Stimulated activated CD4-positive, alpha-beta T cell treated with anti-CD3 and anti-CD28 coated beads, Interleukin-1b, Interleukin-23, amount 100 ng/mL, for 4 hours (primary cell): ENCODE measurements around the gene ARSB.

Source experiments
- DNase-seq, 2 donors: peaks; one replicate each; pipeline ENCODE4 v3.0.0-alpha.2; 2020; ENCODE audit warnings: low read depth in 2 of 2

ARSB gene

DNA sequence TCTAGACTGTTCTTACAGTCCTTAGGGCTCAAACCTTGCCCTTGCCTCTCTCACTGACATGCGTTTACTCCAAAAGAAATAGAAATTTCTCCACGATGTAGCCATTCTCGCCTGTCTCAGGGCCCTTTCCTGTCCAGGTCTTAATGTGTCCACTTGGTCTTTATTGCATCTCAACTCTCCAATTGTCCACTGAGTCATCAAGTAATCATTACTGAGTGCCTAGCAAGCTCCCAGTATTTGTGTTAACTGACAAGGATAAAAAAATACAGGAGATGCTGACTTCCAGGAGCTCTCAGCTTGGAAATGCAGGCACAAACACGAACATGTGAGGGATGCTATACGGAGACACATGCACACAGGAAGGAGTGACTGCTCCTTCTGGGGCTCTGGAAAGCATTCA lies 147.3 kb downstream of the ARSB start:
- DNase-seq = no peak

DNA sequence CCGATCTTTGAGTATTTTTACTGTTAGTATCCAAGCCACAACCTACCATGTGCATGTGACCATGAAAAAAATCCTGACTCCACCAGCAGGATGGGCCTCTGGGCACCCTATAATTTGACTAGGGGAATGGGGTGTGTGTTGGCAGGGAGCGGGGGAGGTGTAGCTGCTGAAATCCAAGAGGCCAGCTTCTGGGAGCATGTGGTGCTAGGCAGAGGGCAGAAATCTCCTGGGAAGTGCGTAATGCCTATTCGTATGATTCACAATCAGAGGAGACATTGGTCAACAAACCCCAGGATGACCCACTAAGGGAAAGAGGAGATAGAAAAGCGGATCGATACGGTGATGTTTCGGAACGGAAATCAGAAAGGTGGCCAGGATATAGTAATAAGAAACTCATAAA lies 149.9 kb downstream of the ARSB start:
- DNase-seq = no peak

DNA sequence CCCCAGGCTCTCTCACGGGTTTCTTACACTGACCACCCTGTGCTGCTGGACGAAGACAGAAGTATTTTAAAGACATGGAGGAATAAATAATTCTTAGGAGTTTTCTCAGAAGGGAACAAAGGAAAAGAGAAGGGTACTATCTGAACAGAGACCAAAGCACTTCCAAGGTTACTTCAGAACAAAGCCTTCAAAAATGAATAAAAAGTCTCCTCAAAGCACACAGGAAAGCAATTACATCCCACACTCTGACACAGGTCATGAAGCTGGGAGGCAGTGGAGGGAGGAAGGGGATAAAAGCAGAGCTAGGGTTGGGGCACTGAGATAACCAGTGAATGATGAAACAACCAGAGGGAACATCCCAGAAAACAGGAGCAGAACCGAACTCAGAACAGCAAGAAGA lies 151.8 kb downstream of the ARSB start:
- no peak for DNase-seq

DNA sequence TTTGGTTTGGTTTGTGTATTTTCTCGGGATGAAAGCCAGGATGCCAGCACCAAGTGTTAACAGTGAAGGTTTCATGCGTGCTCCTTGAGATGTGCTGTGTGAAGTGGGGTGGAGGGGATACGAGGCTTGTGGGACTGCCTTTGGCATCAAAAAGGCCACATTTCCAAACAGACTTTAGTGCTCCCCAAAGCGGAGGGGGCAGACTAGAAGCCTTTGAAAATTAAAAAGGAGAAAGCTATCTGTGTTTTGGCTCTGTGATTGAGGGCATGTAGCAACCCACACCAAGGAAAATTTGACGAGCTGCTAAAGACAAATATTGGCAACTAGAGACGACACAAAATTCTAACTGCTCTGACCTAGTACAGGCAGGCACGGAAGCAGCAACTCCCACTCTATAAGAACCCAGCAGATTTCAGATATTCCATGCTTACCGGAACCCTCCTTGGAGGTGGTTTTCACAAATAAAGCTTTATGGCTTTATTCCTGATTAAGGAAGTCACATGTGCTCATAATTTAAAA lies 154.5 kb downstream of the ARSB start:
- DNase-seq = no peak

DNA sequence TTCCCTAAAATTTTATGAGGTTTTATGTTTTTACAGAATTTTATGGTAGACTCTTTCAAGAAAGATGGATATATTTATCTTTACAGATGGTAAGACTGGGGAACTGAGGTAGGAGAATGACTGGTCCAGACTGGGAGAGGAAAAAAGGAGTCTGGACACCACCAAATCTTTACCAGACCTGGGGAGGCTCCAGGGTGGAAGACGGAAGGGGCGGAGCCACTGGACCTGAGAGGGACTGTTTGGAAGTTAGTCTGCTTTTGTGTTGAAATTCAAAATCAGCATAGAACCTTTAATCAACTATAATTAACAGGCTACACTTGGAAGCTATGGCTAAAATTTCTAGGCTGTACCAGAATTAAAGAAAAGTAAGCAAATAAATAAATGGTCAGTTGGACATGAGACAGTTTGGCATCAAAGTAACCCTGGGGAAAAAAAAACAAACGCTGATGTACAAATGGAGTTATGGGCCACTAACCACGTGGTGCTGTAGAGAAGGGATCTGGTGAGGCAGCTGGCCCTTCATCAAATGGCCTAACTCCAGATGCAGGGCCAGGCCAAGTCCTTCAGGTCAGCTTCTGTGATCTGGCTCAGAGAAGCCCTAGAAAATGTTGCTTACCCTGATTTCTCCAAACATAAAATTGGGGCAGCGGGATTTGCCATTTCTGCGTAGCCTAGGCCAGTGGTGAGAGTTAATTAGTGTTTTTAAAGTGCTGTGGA lies 155.1 kb downstream of the ARSB start:
- DNase-seq = no peak

DNA sequence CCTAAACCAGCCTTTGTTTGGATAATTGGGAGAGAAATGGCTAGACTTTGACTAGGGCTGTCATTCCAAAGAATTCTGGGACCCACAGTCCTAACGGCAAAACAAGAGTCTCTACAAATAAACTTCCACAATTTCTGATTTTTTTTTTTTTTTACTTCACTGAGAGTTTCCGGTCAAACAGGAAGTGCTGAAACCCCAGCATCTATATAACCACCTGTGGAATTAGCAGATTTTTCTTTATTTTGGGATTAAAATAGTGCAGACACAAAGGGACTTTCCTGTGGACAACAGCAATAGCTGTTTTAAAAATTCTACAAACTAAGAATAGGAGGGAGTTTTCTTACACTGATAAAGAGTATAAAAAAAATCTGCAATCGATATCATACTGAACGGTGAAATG lies 157.4 kb downstream of the ARSB start:
- no peak for DNase-seq

DNA sequence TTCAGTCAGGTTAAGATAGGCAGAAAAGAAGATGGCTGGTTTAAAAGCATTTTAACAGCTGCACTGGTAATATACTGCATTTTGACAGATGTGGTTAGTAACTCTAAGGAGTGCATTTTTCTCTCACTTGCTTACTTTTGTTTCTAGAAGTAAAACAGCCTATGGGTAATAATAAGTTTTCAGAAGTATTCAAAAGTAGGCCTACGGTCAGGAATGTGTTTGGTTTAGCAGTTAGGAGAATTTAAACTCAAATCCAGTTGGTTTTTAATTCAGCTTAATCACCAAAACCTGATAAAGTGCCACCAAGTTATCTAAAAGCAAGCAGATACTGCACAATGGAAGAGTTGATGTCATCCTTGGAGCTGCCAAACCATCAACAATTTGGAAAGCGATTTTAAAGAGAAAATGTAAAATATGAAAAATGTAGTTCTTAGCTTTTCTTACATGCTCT lies 160.3 kb downstream of the ARSB start:
- no peak for DNase-seq

DNA sequence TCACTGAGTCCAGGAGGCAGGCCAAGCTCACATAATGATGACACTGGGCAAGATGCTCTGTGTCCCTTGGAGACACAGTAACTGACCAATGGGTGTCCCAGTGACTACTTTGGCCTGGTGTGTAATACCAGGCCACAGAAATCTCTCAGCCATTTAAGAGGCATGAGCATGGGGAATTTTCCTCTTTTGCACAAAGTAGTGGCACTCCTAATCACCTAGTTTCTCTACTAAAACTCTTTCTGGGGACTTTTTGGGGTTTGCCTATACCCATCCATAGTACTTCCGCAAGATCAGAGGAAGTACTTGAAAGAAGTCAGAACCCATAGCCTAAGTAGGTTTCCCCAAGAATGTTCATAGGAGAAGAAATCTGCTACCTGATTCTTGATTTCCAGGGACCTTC lies 161.9 kb downstream of the ARSB start:
- no peak for DNase-seq

DNA sequence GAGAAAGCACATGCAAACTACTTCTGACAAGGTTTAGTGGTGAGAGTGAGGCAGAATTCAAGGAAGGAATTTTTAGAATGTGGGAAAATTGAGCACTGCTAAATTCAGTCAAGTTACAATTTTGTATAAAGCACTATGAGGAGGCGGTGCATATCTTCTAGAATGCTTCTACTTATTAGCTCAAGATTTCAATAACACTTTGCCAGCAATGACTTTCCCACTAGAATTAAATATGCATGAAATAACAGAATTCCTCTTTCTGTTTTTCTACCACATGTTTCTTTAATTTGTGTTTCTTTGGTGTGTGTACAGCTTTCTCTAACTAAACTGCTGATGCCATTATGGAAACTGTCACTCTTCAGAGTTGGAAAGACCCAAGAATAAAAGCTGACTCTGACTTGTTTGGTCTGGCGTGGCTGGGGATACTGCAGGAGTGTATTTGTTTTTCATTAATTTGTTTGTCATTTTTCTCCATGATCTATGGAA lies 163.5 kb downstream of the ARSB start:
- no peak for DNase-seq

DNA sequence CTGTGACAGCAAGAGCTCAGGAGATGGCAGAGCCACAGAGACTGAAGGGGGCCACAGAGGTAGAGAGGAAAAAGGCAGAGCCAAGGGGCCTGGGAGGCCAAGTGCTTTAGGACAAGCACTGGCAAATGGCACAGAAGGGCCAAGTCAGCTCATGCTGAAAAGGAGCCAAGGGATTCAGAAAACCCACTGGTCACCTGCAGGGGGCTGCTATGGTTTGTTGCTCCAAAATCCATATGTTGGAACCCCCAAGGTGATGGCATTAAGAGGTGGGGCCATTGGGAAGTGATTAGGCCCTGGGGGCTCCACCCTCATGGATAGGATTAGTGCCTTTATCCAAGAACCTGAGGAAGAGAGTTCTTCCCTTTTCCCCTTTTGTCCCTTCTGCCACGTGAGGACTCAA lies 165.4 kb downstream of the ARSB start:
- no peak for DNase-seq

DNA sequence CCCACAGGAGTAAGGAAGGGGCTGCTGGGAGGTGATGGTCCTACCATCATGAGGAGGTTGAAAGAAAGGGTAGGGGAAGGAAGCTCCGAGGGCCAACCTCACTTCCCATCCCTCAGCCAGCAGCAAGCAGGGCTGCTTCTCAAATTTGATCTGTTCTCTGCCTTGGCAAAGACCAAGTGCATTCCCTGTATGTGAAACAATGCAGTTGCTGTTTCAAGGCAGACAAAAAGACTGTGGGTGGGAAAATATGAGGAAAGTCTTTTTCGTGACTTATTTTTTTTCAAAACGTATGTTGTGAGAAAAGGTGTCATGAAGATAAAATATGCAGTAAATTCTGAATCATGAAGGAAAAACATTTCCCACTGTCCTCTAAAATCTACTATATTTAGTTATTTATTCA lies 165.9 kb downstream of the ARSB start:
- DNase-seq = no peak

DNA sequence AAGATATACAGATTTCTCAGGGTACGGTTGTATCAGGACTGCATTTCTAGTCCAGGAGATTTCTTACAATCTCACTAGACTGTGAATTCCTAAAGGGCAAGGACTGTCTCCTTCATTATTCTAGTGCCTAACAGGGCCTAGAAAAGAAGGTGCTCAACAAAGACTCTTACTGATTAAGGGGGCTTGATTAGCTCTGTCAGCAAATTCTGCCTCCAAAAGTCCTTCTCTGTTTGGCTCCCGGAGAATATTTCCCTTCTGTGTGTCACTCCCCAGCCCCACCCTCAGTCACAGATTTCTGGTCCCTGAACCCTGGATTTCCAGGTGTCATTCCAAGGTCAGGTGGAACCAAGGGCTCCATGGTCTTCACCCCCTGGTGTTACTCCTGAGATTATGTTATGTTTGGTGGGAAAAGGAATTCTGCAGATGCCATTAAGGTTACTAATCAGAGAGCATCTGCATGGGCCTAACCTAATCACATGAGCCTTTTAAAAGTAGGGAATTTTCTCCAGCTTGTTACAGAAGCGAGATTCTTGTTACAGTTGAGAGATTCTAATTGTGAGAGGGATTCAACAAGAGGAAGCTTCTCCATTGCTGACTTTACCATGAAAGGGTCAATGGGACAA lies 168.9 kb downstream of the ARSB start:
- no peak for DNase-seq

DNA sequence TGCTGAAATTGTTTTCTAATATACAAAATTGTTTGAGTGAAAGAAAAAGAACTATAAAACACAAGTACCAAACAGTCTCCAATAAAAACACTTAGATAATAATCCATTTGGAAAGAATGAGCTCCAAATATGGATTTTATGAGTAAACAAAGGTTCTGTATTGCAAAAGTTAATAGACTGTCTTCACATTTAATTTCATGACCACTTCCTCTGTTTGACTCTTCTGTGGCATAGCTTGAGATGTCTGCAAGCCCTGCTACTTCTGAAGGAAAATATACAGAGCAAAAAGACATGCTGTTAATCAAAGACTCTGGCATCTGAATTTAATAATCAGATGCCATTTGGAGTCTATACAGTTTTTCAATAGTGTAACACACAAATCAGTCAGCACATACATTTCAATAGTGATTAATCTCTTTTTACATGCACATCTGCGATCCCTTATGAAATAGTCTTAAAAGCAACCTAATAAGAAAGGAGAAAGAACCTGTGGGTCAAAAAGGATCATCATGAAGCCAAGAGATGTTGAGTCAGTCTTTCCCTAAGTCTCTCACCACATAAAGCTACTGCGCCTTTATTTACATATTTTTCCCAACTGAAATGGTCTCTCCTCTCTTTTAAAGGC lies 171.1 kb downstream of the ARSB start:
- DNase-seq = no peak

DNA sequence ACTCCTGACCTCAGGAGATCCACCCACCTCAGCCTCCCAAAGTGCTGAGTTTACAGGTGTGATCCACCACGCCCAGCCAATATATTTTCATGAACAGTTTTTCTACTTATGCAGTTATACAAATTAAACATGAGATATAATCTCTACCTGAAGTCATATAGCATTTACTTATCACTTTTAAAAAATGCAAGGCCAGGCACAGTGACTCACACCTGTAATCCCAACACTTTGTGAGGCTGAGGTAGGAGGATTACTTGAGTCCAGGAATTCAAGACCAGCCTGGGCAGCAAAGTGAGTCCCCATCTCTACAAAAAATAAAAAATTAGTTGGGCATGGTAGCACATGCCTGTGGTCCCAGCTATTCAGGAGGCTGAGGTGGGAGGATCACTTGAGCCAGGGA lies 171.8 kb downstream of the ARSB start:
- DNase-seq = no peak

DNA sequence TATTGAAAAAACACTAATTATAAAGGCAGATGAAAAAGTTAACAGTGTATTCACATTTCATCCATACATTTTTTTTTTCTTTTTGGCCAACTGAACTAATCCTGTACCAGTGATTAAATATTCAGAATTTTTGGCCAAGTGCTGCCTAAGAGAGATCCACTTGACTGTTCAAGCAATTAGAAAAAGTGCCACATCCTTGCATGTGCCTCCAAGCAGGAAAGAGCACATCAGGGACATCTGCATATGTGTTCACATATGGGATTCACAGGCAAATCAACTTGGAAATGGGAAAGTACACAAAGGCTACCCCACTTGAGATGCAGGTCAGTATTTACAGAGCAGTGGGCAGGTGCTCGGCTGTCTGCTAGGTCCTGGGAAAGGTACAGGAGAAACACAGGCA lies 173.2 kb downstream of the ARSB start:
- no peak for DNase-seq

DNA sequence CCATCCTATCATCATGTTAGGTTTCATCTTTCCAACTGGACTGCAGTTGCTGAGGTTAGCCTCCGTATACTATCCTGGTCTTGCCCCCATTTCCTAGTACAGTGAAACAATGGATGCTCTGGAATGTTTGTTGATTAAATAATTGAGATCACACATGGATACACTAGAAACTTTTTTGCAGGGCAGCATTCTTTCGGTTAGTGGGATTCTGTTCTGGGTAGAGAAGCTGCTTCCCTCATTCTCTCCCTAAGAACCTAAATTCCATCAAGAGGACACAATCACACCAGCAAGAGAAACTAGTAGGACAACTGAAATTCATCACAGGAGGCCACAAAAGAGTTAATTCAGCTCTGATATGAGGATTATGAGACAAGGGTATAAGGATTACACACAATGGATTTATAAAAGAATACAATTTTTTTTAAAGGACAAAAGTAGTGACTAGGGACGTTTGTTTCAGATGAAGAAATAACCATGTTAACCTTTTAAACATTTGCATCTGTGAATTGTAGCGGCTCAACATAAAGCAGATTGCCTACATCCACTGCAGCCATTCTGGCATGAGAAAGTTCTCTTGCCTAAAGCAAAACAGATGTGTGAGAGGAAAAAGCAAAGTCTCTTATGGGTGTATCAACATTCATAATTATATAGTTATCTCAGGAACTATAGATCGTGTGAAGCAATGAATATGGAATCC lies 173.8 kb downstream of the ARSB start:
- DNase-seq = no peak

DNA sequence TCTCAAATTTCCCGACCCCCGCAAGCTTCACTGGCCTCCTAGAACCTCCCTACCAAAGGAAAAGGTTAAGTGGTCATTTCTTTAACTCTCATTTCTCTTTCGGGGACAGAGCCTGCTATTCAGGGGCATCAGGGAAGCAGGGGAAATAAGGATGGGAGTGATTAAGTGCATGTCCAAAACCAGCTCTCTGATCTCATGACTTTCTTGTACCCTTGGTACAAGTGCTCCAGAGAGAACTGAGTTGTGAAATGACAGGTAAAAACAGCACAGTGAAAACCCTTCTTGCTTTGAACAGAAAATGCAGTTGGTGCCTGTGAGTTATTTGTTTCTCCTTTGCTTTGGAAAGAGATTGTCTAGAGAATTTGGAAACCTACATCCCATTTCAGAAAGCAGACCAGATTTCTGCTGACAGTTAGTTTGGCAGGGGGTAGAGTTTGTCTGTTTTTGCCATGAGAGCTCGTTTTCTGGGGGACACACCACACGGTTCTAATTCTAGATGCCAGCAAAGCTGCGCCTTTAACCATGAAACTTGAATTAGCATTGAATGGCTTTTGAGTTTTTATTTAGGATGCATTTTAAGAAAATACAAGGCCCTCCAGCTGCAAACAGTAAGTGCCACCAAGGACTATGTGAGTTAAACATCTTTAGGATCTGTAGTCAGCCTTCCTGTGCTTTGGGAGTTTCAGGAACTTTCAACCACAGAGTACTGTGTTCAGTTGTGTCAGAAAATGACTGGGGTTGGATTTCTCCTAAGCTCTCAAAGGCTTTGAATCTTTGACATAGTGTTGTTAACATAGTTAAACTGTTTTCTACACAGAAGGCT lies 174.8 kb downstream of the ARSB start:
- no peak for DNase-seq

DNA sequence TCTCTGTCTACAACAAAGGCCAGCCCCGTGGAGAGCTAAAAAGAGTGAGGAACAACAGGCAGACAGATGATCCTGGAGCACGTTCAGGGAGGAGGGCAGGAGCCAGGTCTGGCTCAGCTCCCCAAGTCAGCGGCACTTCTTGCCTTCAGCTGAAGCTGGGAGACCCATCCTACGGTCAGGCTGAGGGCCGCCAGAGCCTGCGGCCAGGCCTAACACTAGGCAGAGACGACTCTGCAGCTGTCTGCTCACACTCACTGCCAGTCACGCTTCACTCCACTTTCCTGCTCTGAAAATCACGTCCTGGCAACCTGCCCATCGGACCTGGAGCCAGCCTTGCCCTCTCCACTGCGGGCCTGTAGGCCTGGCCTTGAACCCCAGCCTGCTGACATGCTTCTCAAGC lies 175.7 kb downstream of the ARSB start:
- DNase-seq = no peak

DNA sequence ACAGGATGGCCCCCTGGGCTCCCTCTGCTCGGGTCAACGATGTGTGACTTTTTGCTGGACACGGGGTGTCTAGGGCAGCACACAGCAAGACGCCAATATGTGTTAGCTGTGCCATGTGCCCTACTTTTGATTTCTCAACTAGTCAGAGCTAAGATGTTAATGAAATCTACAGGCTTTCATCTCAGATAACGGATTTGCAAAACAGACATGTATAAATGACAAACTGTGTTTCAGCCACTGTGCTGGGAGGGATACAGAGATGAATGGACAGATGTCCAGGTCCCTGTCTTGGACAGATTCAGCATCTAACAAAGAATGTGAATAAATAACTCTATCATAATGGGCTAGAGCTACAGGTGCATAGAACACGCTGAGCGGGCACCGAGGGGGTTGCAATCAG lies 176.3 kb downstream of the ARSB start:
- DNase-seq = no peak

DNA sequence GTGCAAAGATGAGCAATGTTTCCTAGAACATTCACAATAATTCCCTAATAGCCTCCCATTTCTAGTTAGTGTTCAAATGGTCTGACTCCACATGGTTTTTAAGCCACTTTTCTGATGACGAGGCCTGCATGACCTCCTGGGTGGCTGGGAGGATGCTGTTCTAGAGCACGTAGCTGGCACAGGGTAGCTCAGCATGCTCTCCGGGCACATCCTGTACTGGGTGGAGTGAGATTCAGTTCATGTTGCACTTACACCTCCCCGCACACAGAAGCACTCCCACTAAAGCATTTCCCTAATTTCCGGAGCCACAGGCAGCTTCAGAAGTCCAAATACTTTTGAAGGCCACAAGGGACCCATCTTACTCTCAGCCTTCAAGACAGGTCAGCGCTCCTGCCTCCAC lies 176.7 kb downstream of the ARSB start:
- no peak for DNase-seq

DNA sequence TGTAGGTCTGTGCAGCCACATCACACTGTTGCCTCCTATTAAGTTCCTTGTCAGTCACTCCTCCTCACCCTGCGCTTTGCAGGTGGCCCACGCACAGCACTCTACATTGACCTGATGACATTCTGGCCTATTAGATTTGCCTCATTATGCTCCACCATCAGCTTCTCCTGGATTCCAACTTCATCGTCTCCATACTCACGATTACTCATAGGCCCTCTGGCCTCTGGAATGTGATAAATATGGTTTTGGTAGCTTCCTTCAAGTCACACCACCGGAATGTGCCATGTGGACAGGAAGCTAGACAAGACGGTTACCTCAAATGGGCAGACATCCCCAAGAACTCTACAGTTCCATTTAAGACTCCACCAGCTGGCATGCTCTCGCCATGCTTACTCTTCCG lies 178.6 kb downstream of the ARSB start:
- DNase-seq = no peak
